NCI-H345 (cell line): ENCODE results near the gene TMEM221.

Source experiments
- DNase-seq: peaks from one replicate; lab custom pipeline; 2025; lab: John Stamatoyannopoulos, UW

The TMEM221 gene

DNA sequence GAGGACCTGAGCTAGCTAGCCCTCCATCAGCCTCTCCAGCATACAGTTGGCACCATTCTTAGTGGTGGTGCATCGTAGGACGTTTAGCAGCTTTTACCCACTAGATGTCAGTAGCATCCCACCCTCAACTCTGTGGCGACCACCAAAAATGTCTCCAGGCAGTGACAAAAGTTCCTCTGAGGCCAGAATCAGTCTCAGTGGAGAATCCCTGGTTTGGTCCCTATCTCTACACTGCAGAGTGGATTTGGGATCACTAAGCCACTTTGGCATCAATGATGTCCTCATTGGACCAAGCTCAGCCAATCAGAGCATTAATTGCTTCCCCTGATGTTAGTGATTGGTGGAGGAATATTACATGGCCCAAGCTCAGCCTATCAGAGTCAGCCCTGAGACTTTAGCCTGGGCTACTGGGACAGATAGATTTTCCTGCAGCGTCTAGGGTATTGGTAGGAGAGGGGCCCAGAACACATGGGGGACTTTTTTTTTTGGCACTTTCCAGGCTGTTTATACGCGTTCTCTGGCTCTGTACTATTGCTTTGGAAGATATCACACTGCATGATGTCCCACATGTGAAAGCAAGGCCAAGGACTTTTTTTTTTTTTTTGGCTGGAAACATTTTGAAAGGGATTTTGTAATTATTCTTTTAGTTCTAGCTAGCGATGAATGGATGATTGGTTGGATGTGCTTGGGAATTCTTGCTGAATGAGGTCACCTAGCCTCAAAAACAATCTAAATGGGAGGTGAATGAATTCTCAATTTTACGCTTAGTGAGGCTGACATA, 7.0 kb downstream of the TMEM221 start:
- no peak for DNase-seq

DNA sequence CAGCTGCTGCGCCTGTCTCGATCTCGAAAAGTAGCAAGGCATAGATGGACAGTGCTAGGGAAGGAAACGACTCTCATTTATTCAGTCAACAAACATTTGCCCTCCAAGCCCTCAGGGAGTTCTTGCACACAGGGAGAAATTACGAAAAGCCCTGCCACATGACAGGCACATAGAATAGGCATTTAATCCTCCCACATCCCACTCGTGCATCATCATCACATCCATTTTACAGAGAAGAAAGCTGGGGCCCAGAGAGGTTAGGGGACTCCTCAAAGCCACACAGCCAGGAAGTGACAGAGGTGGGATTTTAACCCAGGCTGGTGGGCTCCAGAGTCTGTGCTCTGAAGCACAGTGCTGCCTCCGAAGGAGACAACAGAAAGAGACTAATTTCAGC, 11.6 kb downstream of the TMEM221 start:
- DNase-seq, result no peak

DNA sequence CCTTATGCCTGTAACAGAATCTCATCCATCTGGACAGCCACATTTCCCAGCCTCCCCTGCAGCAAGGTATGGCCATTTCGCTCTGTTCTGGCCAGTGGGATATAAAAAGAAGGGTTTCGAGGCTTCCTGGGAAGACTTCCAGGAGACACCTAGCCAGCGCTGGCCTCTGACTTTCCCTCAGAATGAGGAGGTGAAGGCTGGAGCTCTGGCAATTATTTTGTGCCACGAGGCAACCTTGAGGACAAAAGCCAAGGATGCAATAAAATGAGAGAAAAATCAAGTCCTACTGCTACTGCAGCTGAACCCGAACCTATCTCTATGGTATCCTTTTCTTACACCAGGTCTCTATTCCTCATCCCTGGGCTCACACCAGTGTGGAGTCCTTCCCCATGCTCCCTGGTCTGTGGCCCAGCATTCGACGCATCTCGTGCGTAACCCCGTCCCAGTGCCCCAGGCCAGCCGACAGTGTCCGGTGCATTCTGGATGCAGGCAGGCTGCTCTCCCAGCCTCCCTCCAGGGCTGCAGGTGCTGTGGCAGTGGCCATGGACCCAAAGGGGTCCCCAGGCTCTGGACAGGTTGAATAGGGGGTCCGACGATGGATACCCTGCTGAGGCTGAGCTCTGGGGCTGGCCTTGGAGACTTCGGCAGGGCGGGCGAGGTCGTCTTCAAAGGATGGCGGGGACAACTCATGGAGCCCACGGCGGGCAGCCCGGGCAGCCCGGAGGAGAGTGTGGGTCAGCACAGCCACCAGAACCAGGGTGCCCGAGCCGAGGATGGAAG, 12.2 kb downstream of the TMEM221 start:
- DNase-seq, result no peak

DNA sequence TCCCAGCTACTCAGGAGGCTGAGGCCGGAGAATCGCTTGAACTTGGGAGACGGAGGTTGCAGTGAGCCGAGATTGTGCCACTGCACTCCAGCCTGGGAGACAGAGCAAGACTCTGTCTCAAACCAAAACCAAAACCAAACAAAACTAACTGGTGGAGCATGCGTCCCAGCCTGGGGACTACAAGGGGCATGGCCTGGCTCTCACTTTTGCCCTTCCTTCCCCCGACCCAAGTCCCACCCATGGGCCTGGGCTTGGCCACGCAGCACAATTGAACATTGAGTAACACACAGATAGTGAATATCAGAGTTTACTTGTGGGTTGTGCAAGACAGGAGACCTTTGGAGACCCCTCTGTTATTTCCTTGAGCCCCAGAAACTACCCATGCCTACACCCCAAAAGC, 13.2 kb downstream of the TMEM221 start:
- DNase-seq, result no peak

DNA sequence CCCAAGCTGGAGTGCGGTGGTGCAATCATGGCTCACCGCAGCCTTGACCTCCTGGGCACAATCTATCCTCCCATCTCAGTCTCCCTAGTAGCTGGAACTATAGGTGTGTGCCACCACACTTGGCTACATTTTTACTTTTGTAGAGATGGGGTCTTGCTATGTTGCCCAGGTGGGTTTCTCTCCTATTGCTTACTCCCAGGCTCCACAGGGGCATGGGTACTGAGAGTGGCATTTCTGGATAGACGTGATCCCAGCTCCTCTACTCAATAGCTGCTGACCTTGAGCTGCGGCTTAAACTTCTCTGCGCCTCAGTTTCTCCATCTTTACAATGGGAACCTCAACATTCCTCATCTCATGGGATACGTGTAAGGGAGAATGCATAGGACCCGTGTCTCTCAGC, 17.1 kb downstream of the TMEM221 start:
- DNase-seq, result no peak

DNA sequence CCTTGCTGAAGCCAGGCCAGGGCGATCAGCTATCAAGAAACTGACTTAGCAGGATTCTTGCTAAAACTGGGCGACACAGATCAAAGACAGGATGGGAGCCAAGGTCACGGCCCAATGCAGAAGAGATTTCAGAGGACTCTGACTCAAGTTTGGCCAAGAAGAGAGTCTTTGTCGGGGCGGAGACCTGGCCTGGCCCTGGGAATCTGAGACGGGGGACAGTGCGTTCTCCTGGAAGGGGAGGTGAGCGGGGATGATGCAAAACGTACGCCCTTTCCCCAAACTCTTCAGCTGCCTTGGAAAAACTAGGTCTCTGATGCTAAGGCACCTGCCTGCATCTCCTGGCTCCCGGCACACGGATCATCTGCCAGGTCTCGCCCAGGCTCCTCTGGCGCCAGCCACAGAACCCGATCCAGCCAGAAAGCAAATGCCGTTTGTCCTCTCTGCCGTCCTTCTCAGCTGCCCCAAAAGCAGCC, 18.8 kb downstream of the TMEM221 start:
- DNase-seq, result no peak

DNA sequence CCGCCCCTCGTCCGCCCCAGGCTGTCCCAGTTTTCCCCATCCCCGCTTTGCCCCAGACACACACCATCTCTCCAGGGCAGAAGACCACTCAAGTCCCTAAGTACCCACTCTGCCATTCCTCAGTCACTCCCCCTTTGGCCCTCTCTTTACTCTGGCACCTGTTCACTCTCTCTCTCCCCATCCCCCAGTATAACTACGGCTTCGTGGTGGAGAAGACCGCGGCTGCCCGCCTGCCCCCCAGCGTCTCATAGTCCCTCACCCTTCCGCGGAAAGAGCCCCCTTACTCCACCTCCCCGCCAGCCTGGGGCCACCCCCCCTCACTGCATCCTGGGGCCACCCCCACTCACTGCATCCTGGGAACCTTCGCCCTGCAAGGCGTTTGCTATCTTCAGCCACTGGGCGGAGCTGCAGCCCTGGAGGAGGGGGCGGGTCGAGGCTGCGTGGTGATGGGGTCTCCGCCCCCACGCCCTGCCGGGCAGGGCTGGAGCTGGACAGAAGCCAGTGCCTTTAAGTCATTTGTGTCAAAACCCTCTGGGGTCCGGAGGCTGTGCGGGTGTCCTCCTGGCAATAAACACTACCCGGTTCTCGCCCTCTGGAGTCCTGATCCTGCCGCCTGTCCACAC, 23.6 kb downstream of the TMEM221 start:
- no peak for DNase-seq

DNA sequence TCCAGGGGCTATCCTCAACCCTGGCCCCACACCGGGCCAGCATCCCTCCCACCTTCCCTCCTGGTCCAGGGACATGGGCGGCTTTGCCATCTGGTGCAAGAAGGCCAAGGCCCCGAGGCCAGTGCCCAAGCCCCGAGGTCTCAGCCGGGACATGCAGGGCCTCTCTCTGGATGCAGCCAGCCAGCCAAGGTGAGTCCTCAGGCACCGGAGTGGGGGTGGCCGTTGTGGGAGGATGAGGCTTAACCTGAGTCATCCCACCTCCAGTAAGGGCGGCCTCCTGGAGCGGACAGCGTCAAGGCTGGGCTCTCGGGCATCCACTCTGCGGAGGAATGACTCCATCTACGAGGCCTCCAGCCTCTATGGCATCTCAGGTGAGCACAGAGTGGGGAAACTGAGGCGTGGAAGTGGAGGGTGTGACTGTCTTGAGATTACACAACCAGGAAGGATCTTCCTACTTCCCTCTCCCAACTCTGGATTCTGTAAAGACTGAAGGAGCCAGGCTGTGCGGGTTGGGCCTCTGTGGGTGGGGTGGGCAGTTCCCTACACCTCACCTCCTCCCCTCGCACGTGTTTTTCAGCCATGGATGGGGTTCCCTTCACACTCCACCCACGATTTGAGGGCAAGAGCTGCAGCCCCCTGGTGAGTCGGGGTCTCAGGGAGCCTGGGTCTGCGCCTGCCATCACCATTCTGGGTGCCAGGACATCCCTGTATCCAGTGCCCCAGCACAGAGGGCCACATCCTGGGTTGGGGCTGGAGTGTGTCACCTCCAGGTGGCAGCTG, 24.8 kb downstream of the TMEM221 start:
- DNase-seq, result no peak

DNA sequence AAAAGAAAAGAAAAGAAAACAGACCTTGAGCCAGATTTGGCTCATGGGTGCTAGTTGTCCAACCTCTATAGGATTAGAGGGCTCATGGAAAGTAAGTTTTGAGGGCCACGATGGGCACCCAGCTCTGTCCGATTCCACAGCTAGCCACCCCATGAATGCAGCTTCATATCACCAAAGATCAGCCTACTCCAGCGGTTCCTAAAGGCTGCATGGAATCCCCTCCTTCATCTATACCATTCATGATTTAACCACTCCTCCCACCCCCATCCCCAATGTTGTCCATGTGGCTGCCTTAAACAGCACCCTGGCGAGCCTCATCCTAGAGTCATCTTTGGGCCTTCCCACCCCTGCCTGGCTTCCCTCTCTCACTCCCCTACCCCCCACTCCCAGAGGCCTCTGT, 26.5 kb downstream of the TMEM221 start:
- DNase-seq, result no peak

DNA sequence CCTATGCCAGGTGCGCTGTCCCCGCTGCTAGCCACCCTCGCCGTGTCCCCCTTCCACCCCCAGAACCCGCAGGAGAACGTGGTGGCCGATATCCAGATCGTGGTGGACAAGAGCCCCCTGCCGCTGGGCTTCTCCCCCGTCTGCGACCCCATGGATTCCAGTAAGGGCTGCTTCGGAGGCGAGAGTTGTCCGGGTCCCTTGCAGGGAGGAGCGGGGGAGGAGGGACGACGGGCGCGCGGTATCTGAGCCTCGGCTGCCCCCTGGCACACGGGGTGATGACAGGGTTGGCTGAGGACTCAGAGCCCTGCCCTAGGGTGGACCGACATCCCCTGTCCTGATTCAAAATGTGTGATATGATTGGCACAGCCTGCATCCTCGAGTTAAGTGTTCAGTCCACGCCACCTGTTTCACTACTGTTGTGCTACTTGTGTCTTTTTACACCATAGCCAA, 28.0 kb downstream of the TMEM221 start:
- no peak for DNase-seq

DNA sequence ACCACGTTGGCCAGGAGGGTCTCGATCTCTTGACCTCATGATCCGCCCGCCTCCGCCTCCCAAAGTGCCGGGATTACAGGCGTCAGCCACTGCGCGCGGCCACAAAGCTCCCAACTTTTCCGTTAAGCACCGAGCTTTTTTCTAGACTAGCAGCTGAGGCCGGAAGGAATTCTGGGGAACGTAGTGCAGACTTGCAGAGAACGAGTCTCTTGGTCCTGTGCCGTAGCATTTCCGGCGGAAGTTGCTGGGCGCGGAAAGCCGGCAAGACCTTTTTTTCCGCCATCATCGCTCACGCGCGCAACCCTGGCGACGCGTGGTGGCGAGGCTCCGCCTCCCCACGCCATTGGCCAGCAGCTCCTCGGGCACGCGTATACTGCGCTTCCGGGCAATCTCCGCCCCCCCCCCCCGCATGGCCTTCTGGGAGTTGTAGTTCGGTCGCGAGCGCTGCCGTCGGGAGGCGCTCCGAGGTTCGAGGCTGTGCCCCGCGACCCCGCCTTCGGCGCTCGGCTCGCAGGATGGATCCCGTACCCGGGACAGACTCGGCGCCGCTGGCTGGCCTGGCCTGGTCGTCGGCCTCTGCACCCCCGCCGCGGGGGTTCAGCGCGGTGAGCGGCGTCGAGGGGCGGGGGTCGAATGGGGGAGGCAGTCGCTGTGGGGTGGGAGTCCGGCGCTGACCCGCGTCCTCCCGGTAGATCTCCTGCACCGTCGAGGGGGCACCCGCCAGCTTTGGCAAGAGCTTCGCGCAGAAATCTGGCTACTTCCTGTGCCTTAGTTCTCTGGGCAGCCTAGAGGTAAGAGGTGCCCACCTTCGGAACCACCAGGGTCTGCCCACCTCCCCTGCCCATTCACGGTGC, 28.6 kb downstream of the TMEM221 start, which contains the start of gene MVB12A:
Gene MVB12A, plus strand, starts transcription at position 427 of the 854 bp plus-strand sequence. Its CDS starts 89 bp downstream, at position 516.
- peak; percentile 97 for DNase-seq

DNA sequence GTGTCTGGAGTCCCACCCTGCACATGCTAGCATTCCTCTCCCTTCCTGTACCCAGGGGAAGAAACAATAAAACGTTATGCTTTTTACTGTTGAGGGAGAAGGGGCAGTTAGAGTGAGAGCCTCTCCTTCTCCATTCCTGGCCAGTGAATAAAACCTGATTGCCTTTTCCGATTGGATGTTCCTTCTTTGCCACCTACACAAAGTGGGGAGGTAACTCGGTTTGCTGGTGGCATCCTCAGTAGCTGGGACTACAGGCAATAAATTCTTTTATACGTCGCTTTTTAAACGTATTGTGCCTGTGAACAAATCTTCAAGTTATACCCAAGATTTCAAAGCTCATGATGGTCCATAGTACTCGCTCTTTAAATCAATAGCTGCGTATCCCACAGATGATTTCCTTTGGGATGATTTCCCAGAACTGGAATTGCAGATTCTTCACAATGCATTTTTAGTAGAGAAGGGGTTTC, 29.3 kb downstream of the TMEM221 start:
- no peak for DNase-seq

DNA sequence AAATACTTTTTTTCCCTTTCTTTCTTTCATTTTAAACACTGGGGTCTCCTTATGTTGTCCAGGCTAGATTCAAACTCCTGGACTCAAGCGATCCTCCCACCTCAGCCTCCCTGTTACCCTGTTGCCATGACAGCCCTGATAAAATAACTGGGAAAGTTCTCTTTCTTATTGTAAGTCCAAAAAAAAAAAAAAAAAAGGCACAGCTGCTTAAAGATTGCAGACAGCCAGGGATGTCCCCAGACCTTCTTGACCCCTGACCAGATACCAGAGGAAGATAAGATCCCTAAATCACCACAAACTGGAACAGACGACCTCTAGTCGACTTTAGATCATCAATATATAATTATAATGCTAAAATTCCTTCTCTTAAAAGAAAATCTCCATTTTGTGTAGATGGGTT, 29.8 kb downstream of the TMEM221 start:
- no peak for DNase-seq

DNA sequence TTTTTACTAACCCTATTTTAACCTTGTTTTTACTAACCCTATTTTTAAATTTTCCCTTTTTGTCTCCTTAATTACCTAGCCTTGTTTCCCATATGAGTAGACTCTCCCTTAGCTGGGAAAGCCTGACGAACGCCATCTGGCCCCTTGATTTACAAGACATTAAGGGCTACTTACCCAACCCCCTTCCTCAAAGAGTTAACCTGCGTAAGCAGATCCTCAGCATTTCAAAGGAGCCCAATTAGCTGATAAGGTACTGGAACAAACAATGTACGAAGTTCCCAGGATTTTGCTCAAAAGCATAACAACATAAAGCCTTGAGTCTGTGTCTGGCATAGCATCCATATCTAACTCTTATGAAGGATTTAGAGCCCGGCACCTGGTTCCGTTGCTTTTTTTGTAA, 33.3 kb downstream of the TMEM221 start:
- no peak for DNase-seq

DNA sequence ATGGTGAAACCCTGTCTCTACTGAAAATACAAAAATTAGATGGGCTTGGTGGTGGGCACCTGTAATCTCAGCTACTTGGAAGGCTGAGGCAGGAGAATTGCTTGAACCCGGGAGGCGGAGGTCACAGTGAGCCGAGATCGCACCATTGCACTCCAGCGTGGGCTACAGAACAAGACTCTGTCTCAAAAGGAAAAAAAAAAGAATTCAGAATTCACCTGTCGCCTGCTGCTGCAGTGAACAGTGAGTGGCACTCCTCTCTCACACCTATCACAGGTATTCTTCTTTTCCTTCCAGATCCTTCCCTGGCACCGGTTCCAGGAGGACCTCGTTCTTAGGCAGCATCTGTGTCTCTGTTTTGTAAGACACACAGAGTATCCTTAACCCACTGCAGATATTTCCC, 34.4 kb downstream of the TMEM221 start:
- DNase-seq, result no peak

DNA sequence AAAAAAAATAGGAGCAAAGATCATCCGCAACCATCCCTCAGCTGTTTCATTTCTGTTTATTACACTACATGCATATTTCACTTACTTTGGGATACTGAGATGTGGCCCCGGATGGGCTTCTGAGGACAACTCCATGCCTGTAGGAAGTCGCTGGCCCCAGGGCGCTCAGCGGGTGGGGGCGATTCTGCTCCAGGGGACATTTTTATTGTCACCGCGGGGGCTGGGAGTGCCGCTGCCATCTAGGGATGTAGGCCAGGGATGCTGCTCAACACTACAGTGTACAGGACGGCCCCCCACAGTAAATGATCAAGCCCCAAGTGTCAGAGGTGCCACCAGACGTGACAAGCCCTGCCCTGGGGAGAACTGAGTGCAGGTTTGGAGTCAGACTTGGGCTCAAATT, 36.7 kb downstream of the TMEM221 start:
- no peak for DNase-seq

DNA sequence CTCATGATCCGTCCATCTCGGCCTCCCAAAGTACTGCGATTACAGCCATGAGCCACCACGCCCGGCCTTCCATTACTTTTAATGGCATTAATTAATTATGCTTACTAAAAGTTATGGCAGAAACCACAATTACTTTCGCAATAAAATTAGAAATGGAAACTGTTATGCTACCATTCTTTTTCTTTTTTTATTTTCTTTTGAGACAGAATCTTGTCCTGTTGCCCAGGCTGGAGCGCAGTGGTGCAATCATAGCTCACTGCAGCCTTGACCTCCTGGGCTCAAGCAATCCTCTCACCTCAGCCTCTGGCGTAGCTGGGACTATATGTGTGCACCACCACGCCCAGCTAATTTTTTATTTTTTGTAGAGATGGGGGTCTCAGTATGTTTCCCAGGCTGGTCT, 38.5 kb downstream of the TMEM221 start:
- no peak for DNase-seq

DNA sequence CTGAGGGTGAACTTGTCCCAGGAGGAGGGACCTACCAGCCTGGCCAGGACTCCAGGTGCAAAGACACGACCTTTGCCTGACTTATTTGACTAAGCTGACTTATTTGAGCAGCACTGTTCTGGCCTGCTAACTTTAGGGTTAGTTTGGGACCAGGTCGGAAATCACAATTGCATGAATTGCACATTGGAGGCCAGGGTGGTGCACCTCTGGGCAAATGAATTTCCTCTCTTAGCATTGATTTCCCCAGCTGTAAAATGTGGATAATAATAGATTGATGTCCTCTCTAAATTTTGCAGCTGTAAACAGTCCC, 41.6 kb downstream of the TMEM221 start:
- no peak for DNase-seq

DNA sequence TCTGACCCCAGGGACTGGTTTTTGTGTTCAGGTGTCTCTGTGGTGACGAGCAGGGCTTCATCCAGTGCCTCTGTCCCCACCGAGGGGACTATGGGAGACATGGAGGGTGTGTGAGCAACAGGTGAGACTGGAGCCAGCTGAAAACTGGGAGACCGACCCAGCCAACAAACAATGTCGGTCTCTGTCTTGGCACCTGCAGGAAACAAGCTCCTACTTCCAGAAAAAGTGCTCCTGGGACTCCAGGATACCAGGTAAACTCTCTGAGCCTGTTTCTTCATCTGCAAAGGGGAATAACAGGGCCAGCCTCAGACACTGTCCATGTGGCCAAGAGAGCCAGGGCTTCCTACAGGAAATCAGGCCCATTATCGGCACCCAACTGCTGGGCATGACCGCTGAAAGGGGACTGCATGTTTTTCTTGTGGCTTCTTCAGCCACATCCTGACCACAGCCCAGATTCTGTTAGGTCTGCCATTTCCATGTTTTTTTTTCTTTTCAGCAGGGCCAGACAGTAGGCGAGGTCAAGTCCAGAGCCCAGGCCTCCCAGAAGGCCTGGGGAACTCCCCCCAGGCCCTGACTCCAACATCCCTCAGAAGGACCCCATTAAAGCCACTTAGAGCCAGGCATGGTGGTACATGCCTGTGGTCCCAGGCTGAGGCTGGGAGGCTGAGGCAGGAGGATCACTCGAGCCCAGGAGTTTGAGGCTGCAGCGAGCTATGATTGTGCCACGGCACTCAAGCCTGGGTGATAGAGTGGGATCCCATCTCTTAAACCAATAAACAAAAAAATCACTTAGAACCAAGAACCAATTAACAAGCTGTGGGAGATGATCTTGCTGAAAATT, 42.2 kb downstream of the TMEM221 start:
- no peak for DNase-seq
